Mesendoderm (in vitro differentiated cells): Measurements from ENCODE around the gene LRRK2.

Experiments used
- DNase-seq: peaks from one replicate; pipeline ENCODE4 v3.0.0; 2013
- H2AK5ac ChIP-seq: 2 replicates; pipeline ENCODE4 v1.6.1; 2013; ENCODE audit warnings: low read length, inconsistent platforms
- H2BK120ac ChIP-seq: 2 replicates; pipeline ENCODE4 v1.6.1; 2013; ENCODE audit warnings: low read depth, mild to moderate bottlenecking, low read length, moderate library complexity, mixed read lengths
- H2BK15ac ChIP-seq: replicated peaks from 2 replicates; pipeline ENCODE4 v1.6.1; 2013; ENCODE audit warnings: low read depth, mild to moderate bottlenecking, moderate library complexity
- H2BK5ac ChIP-seq: 2 replicates; pipeline ENCODE4 v1.6.1; 2013; ENCODE audit warnings: low read length, inconsistent platforms
- H3K18ac ChIP-seq: 2 replicates; pipeline ENCODE4 v1.6.1; 2013; ENCODE audit warnings: mild to moderate bottlenecking, low read length, mixed read lengths
- H3K23ac ChIP-seq: one replicate; pipeline ENCODE4 v1.6.1; 2013; ENCODE audit warnings: low read length
- H3K27ac ChIP-seq: 2 replicates; pipeline ENCODE4 v1.5.1; 2013; ENCODE audit warnings: low read depth, mild to moderate bottlenecking, inconsistent platforms, low read length, moderate library complexity
- H3K27me3 ChIP-seq: 2 replicates; pipeline ENCODE4 v1.6.1; 2013; ENCODE audit warnings: low read length, control low read depth, mild to moderate bottlenecking, inconsistent platforms; ENCODE audit not compliant: insufficient read depth, poor library complexity
- H3K36me3 ChIP-seq: 2 replicates; pipeline ENCODE4 v1.6.1; 2013; ENCODE audit warnings: low read length, inconsistent platforms; ENCODE audit not compliant: control insufficient read depth, insufficient read depth
- H3K4ac ChIP-seq: one replicate; pipeline ENCODE4 v1.6.1; 2013; ENCODE audit warnings: low read depth, mild to moderate bottlenecking, low read length, moderate library complexity
- H3K4me1 ChIP-seq: 2 replicates; pipeline ENCODE4 v1.6.1; 2013; ENCODE audit warnings: low read depth, low read length, inconsistent platforms; ENCODE audit not compliant: control insufficient read depth
- H3K4me2 ChIP-seq: 2 replicates; pipeline ENCODE4 v1.6.1; 2013; ENCODE audit warnings: low read length
- H3K4me3 ChIP-seq: 2 replicates; pipeline ENCODE4 v1.5.1; 2013; ENCODE audit warnings: mild to moderate bottlenecking, low read length
- H3K56ac ChIP-seq: one replicate; pipeline ENCODE4 v1.6.1; 2013; ENCODE audit warnings: low read length
- H3K79me1 ChIP-seq: 2 replicates; pipeline ENCODE4 v1.6.1; 2013; ENCODE audit warnings: low read length, inconsistent platforms
- H3K79me2 ChIP-seq: 2 replicates; pipeline ENCODE4 v1.6.1; 2013; ENCODE audit warnings: mild to moderate bottlenecking, low read length; ENCODE audit not compliant: control insufficient read depth, insufficient read depth
- H3K9ac ChIP-seq: 2 replicates; pipeline ENCODE4 v1.6.1; 2013; ENCODE audit warnings: low read length, inconsistent platforms
- H4K5ac ChIP-seq: one replicate; pipeline ENCODE4 v1.6.1; 2013; ENCODE audit warnings: low read length
- H4K8ac ChIP-seq: one replicate; pipeline ENCODE4 v1.6.1; 2013; ENCODE audit warnings: low read depth, mild to moderate bottlenecking, control low read depth, low read length, moderate library complexity
- WGBS: extraction: QIAGEN DNeasy Blood & Tissue Kit; methylation state at CpG from one replicate; pipeline ENCODE4 v1.1.7; 2013; ENCODE audit warnings: low lambda C conversion rate, missing lambda C conversion rate; ENCODE audit not compliant: insufficient coverage; ENCODE audit errors: extremely low coverage; 5-methylcytosine and 5-hydroxymethylcytosine counted together

The LRRK2 gene

GRCh38 chr12:40232602-40233001 lies 7.8 kb downstream of the LRRK2 start:
- Histone ChIP-seq H2BK5ac (no peak overlapping the region), H3K4ac (no peak overlapping the region), H3K4me3 (no peak overlapping the region), H3K56ac (no peak overlapping the region), H3K27ac (no peak overlapping the region), H4K5ac (no peak overlapping the region), H3K27me3 (no peaks in the 10 kb centered on the region), H3K9ac (no peak overlapping the region), H2BK120ac (no peak overlapping the region), H3K36me3 (no peaks in the 10 kb centered on the region), H3K23ac (no peak overlapping the region), H3K18ac (no peak overlapping the region), H3K79me2 (no peaks in the 10 kb centered on the region), H4K8ac (no peak overlapping the region), H3K79me1 (no peaks in the 10 kb centered on the region), H2BK15ac (no peak overlapping the region), H3K4me1 (no peaks in the 10 kb centered on the region), H3K4me2 (no peak overlapping the region), H2AK5ac (no peak overlapping the region)
- DNase-seq, result no peak
- WGBS, result no CpG with 5 or more reads among the region's 1 CpG

GRCh38 chr12:40233741-40234367 lies 9.1 kb downstream of the LRRK2 start:
- no peaks in the 10 kb centered on the region for H3K79me2 ChIP-seq
- no peak for DNase-seq
- no peak overlapping the region for H3K9ac ChIP-seq
- H3K27me3 ChIP-seq, result no peaks in the 10 kb centered on the region
- no peak overlapping the region for H2BK15ac ChIP-seq
- no peak overlapping the region for H2BK5ac ChIP-seq
- no peak overlapping the region for H3K56ac ChIP-seq
- H3K4ac ChIP-seq, result no peak overlapping the region
- no peak overlapping the region for H3K23ac ChIP-seq
- H2AK5ac ChIP-seq, result no peak overlapping the region
- H3K4me3 ChIP-seq, result no peak overlapping the region
- no peaks in the 10 kb centered on the region for H3K4me1 ChIP-seq
- H3K79me1 ChIP-seq, result no peaks in the 10 kb centered on the region
- no CpG with 5 or more reads among the region's 3 CpGs for WGBS
- H3K36me3 ChIP-seq, result no peaks in the 10 kb centered on the region
- no peak overlapping the region for H3K27ac ChIP-seq
- H3K4me2 ChIP-seq, result no peak overlapping the region
- no peak overlapping the region for H2BK120ac ChIP-seq
- H4K8ac ChIP-seq, result no peak overlapping the region
- H4K5ac ChIP-seq, result no peak overlapping the region
- H3K18ac ChIP-seq, result no peak overlapping the region

DNA sequence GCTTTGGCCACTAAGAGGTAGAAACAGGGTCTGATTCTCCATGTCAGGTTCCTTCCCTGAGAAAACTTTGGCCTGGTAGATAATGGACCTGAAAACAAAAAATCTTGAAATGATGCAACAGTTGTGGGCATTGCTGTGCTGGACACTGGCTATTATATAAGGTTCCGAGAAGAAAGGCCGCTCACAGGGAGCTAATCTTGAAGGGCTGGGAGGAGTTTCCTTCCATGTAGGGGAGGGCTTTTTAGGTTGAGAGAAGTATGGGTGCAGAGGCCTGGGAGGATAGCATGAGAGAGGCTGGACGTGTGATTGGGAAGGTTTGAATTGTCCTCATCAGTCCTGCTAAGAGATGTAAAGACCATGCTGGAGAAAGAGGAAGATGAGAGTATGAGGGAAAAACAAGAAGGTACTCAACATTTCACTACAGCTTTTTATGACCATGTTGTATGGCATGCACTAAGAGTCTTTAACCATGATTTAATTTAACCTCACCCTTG lies 11.6 kb downstream of the LRRK2 start:
- Histone ChIP-seq H3K4me2 (no peak overlapping the region), H4K5ac (no peak overlapping the region)
- DNase-seq, result no peak

GRCh38 chr12:40238266-40238902 lies 13.6 kb downstream of the LRRK2 start:
- Histone ChIP-seq H2BK120ac (no peak overlapping the region), H3K36me3 (no peaks in the 10 kb centered on the region), H3K9ac (no peak overlapping the region), H3K79me1 (no peaks in the 10 kb centered on the region), H3K4me2 (no peak overlapping the region), H3K79me2 (no peaks in the 10 kb centered on the region), H2BK5ac (no peak overlapping the region), H3K27ac (no peak overlapping the region), H3K4me3 (no peak overlapping the region), H3K4ac (no peak overlapping the region), H3K4me1 (no peaks in the 10 kb centered on the region), H3K23ac (no peak overlapping the region), H3K27me3 (no peaks in the 10 kb centered on the region), H3K18ac (no peak overlapping the region), H4K5ac (no peak overlapping the region), H3K56ac (no peak overlapping the region), H2AK5ac (no peak overlapping the region), H2BK15ac (no peak overlapping the region), H4K8ac (no peak overlapping the region)
- no peak for DNase-seq
- no CpG with 5 or more reads among the region's 1 CpG for WGBS

More for the DNA sequence above, 11.6 kb downstream of the LRRK2 start:
- H4K8ac ChIP-seq, result no peak overlapping the region
- H3K4me3 ChIP-seq, result no peak overlapping the region
- H2BK5ac ChIP-seq, result no peak overlapping the region
- no peak overlapping the region for H2BK15ac ChIP-seq
- WGBS, result no CpG with 5 or more reads among the region's 3 CpGs
- no peak overlapping the region for H3K56ac ChIP-seq
- no peaks in the 10 kb centered on the region for H3K79me1 ChIP-seq
- H3K27me3 ChIP-seq, result no peaks in the 10 kb centered on the region
- H3K4me1 ChIP-seq, result no peaks in the 10 kb centered on the region
- no peaks in the 10 kb centered on the region for H3K79me2 ChIP-seq
- no peak overlapping the region for H3K18ac ChIP-seq
- no peak overlapping the region for H3K4ac ChIP-seq
- no peak overlapping the region for H3K9ac ChIP-seq
- H2AK5ac ChIP-seq, result no peak overlapping the region
- no peak overlapping the region for H2BK120ac ChIP-seq
- no peak overlapping the region for H3K23ac ChIP-seq
- no peak overlapping the region for H3K27ac ChIP-seq
- no peaks in the 10 kb centered on the region for H3K36me3 ChIP-seq

- Histone ChIP-seq H3K18ac (no peak overlapping the region), H2BK15ac (no peak overlapping the region), H3K4me2 (no peak overlapping the region), H3K27me3 (no peaks in the 10 kb centered on the region), H3K4ac (no peak overlapping the region), H3K4me3 (no peak overlapping the region), H2BK5ac (no peak overlapping the region), H3K23ac (no peak overlapping the region), H3K27ac (no peak overlapping the region), H2BK120ac (no peak overlapping the region), H3K79me2 (no peaks in the 10 kb centered on the region), H2AK5ac (no peak overlapping the region), H4K8ac (no peak overlapping the region), H3K4me1 (no peaks in the 10 kb centered on the region), H3K36me3 (no peaks in the 10 kb centered on the region), H3K79me1 (no peaks in the 10 kb centered on the region), H3K56ac (no peak overlapping the region), H4K5ac (no peak overlapping the region), H3K9ac (no peak overlapping the region)
- no CpG with 5 or more reads among the region's 5 CpGs for WGBS
- DNase-seq, result no peak
Measured at GRCh38 chr12:40238979-40239378, 14.2 kb downstream of the LRRK2 start.
